ENCODE measurements around the gene BTF3L4.
"Not testable (repeated sequence)": the region's sequence is repeated elsewhere in the genome, so short reads cannot be mapped to it uniquely, and the experiment has no call there.

Gene BTF3L4

GRCh38 chr1:52070704-52071103, 14.6 kb downstream of the BTF3L4 start:
- no peak for DNase-seq (ENCODE audit: low read depth)
- no peak for TF ChIP-seq CTCF (conservative IDR thresholded peaks at IDR 0.05; ENCODE audit: low read depth, low read length)
- no peak overlapping the region for H3K4me3 ChIP-seq (ENCODE audit: low read length)

GRCh38 chr1:52072291-52072690, 16.2 kb downstream of the BTF3L4 start:
- no peak for TF ChIP-seq CTCF (conservative IDR thresholded peaks at IDR 0.05; ENCODE audit: low read depth, low read length)
- no peak overlapping the region for H3K4me3 ChIP-seq (ENCODE audit: low read length)
- no peak for DNase-seq (ENCODE audit: low read depth)

- not testable (repeated sequence) for H3K4me3 ChIP-seq (ENCODE audit: low read length); DNase-seq (ENCODE audit: low read depth)
These were observed 21.2 kb downstream of the BTF3L4 start for GRCh38 chr1:52077277-52077676.

GRCh38 chr1:52080014-52080415, 23.9 kb downstream of the BTF3L4 start:
- TF ChIP-seq CTCF (conservative IDR thresholded peaks at IDR 0.05; ENCODE audit: low read depth, low read length): no peak
- H3K4me3 ChIP-seq (ENCODE audit: low read length): no peak overlapping the region
- DNase-seq (ENCODE audit: low read depth): no peak

GRCh38 chr1:52087892-52088291, 31.8 kb downstream of the BTF3L4 start:
- not testable (repeated sequence) for H3K4me3 ChIP-seq (ENCODE audit: low read length); DNase-seq (ENCODE audit: low read depth)

GRCh38 chr1:52094300-52094699, 38.2 kb downstream of the BTF3L4 start:
- not testable (repeated sequence) for DNase-seq (ENCODE audit: low read depth); H3K4me3 ChIP-seq (ENCODE audit: low read length)

GRCh38 chr1:52096216-52096615, 40.1 kb downstream of the BTF3L4 start:
- H3K4me3 ChIP-seq (ENCODE audit: low read length): no peak overlapping the region
- no peak for DNase-seq (ENCODE audit: low read depth)
- no peak for TF ChIP-seq CTCF (conservative IDR thresholded peaks at IDR 0.05; ENCODE audit: low read depth, low read length)

GRCh38 chr1:52098139-52098871, 42.2 kb downstream of the BTF3L4 start:
- H3K4me3 ChIP-seq (ENCODE audit: low read length): no peak overlapping the region
- TF ChIP-seq CTCF (conservative IDR thresholded peaks at IDR 0.05; ENCODE audit: low read depth, low read length): no peak
- DNase-seq (ENCODE audit: low read depth): no peak

Measured in retinal pigment epithelial cell (primary cell).